A549 (cell line): ENCODE results near the gene GRIP1. TPM values are rescaled to one million over a fixed set of nuclear protein-coding genes. Genes with fewer than 3 reads are reported as not detected.

Experiments used
- ATAC-seq, 2 experiments: fragments of 200-7000 bp in 1 of 2; fragments of >200 bp in 1 of 2; cut with Nextera tagmentation in 1 of 2; cut with Tn5 transposase in 1 of 2; 3 replicates each; pipeline versions ENCODE4 v1.8.0 to v1.9.1; 2018 to 2020; ENCODE audit warnings: mild to moderate bottlenecking in 1 of 2, moderate library complexity in 1 of 2
- CTCF ChIA-PET: fragments of 300-600 bp; sonication (Branson Sonifier 250); formaldehyde crosslinking; extraction: SDS; loops from one replicate; lab custom pipeline; 2021; ENCODE audit warnings: antibody characterized with exemption, inconsistent platforms; lab: Yijun Ruan, JAX
- POLR2A ChIA-PET: fragments of 350-600 bp; formaldehyde crosslinking; extraction: SDS; loops from one replicate; lab custom pipeline; 2021; ENCODE audit warnings: antibody characterized with exemption, inconsistent platforms; lab: Yijun Ruan, JAX
- DNase-seq, 2 experiments: peaks; one replicate each; pipeline versions ENCODE4 v3.0.0 to v3.0.0-alpha.2; 2011 to 2016; ENCODE audit warnings: low read depth in 1 of 2, low spot score in 1 of 2
- FAIRE-seq: peaks from 2 replicates; lab custom pipeline; 2011; peaks lifted over from hg19 to GRCh38; lab: Jason Lieb, UNC
- H3K27ac ChIP-seq, 2 experiments: fragments of >200 bp; sonication (Bioruptor Twin); formaldehyde crosslinking; 3 replicates each; pipeline ENCODE4 v1.5.1; 2016 to 2017
- H3K4me1 ChIP-seq: fragments of >200 bp; sonication (Bioruptor Twin); formaldehyde crosslinking; 3 replicates; pipeline ENCODE4 v1.6.1; 2016
- H3K4me2 ChIP-seq: fragments of >200 bp; sonication (Bioruptor Twin); formaldehyde crosslinking; 3 replicates; pipeline ENCODE4 v1.6.1; 2016
- H3K4me3 ChIP-seq: fragments of >200 bp; sonication (Bioruptor Twin); formaldehyde crosslinking; 3 replicates; pipeline ENCODE4 v1.5.1; 2016
- H3K9me3 ChIP-seq: fragments of >200 bp; sonication (Bioruptor Twin); formaldehyde crosslinking; 3 replicates; pipeline ENCODE4 v1.6.1; 2016
- CBX8 ChIP-seq: fragments of 200-600 bp; sonication (generic); IDR thresholded peaks from 2 replicates; pipeline ENCODE4 v1.6.1; 2016
- CHD2 ChIP-seq: fragments of 150-350 bp; IDR thresholded peaks from 2 replicates; pipeline ENCODE4 v1.6.1; 2014; ENCODE audit warnings: low read length; ENCODE audit not compliant: partially characterized antibody
- CHD4 ChIP-seq: fragments of 200-600 bp; sonication (generic); IDR thresholded peaks from 2 replicates; pipeline ENCODE4 v1.6.1; 2016; ENCODE audit warnings: antibody characterized with exemption, mild to moderate bottlenecking, borderline replicate concordance
- EHMT2 ChIP-seq: fragments of 200-600 bp; sonication (generic); IDR thresholded peaks from 2 replicates; pipeline ENCODE4 v1.6.1; 2016; ENCODE audit warnings: antibody characterized with exemption, low read depth, mild to moderate bottlenecking, moderate library complexity
- FOSL2 ChIP-seq, 2 experiments: fragments of 450-650 bp in 1 of 2; fragments of >200 bp in 1 of 2; sonication (Bioruptor Twin) in 1 of 2; formaldehyde crosslinking; IDR thresholded peaks; 2 replicates each; pipeline versions ENCODE4 v1.5.0 to v1.6.1; 2016 to 2020; ENCODE audit warnings: mild to moderate bottlenecking in 1 of 2, moderate library complexity in 1 of 2
- KDM5A ChIP-seq: fragments of 200-600 bp; sonication (generic); IDR thresholded peaks from 2 replicates; pipeline ENCODE4 v1.6.1; 2016; ENCODE audit warnings: antibody characterized with exemption, mild to moderate bottlenecking
- NFE2L2 ChIP-seq: fragments of 150-350 bp; conservative IDR thresholded peaks from 2 replicates; pipeline ENCODE4 v1.6.1; 2014; ENCODE audit warnings: low read length
- POLR2A ChIP-seq: IDR thresholded peaks from 2 replicates; pipeline ENCODE4 v1.6.1; 2012; ENCODE audit warnings: mild to moderate bottlenecking, low read length
- POLR2AphosphoS2 ChIP-seq: conservative IDR thresholded peaks from 2 replicates; pipeline ENCODE4 v1.6.1; 2012; ENCODE audit warnings: low read length, improper control_type of control experiment, inconsistent platforms
- RAD21 ChIP-seq, 2 experiments: fragments of >200 bp in 1 of 2; sonication (Bioruptor Twin) in 1 of 2; formaldehyde crosslinking in 1 of 2; IDR thresholded peaks in 1 of 2; conservative IDR thresholded peaks in 1 of 2; 2 replicates in 1 of 2; 3 replicates in 1 of 2; pipeline ENCODE4 v1.6.1; 2012 to 2018; ENCODE audit warnings: inconsistent platforms in 1 of 2
- RARB ChIP-seq: fragments of 250-450 bp; sonication (Bioruptor Pico); IDR thresholded peaks from 2 replicates; pipeline ENCODE4 v1.8.0; 2021; ENCODE audit warnings: mild to moderate bottlenecking, moderate library complexity
- RCOR1 ChIP-seq: fragments of 150-350 bp; IDR thresholded peaks from 2 replicates; pipeline ENCODE4 v1.6.1; 2014; ENCODE audit warnings: antibody characterized with exemption, low read length, low read depth
- SMC3 ChIP-seq: fragments of >200 bp; sonication (Bioruptor Twin); formaldehyde crosslinking; IDR thresholded peaks from 3 replicates; pipeline ENCODE4 v1.6.1; 2018; ENCODE audit warnings: inconsistent platforms
- TFCP2L1 ChIP-seq: fragments of 250-450 bp; sonication (Bioruptor Pico); IDR thresholded peaks from 2 replicates; pipeline ENCODE4 v1.5.0; 2021; ENCODE audit warnings: mild to moderate bottlenecking
- TP53 ChIP-seq: fragments of 250-450 bp; sonication (Bioruptor Pico); IDR thresholded peaks from 2 replicates; pipeline ENCODE4 v1.5.0; 2021; ENCODE audit warnings: mild to moderate bottlenecking, moderate library complexity
- ZC3H11A ChIP-seq: fragments of 450-650 bp; IDR thresholded peaks from 2 replicates; pipeline ENCODE4 v1.6.1; 2014; ENCODE audit warnings: antibody characterized with exemption, mild to moderate bottlenecking
- ZFP36 ChIP-seq: fragments of 450-650 bp; IDR thresholded peaks from 2 replicates; pipeline ENCODE4 v1.6.1; 2014; ENCODE audit warnings: borderline replicate concordance; ENCODE audit not compliant: partially characterized antibody
- WGBS: methylation state at CpG from one replicate; pipeline ENCODE4 v1.1.6; 2017; ENCODE audit errors: missing lambda C conversion rate; 5-methylcytosine and 5-hydroxymethylcytosine counted together
- polyA plus RNA-seq, 4 experiments: library from polyadenylated mRNA; depleted of rRNA in 3 of 4; stranded (reverse); fragments of >200 nt; fragmentation: RNase III in 1 of 4; extraction: RNeasy Plus Mini Kit Qiagen cat#74134 plus additional on column Dnase treatment in 1 of 4; gene quantifications; 2 replicates in 3 of 4; 3 replicates in 1 of 4; pipeline ENCODE4 v1.2.3, GENCODE V29; 2011 to 2017
- TF ChIP-seq, protein P1 (sequence below): IDR thresholded peaks from 2 replicates; pipeline ENCODE4 v1.6.1; 2012; ENCODE audit warnings: low read depth, borderline replicate concordance
- TF ChIP-seq, protein P2 (sequence below): fragments of 250-450 bp; sonication (Bioruptor Pico); IDR thresholded peaks from 2 replicates; pipeline ENCODE4 v1.5.0; 2020; ENCODE audit warnings: low read depth, mild to moderate bottlenecking, moderate library complexity
- TF ChIP-seq, protein P3 (sequence below): fragments of 250-450 bp; sonication (Bioruptor Pico); IDR thresholded peaks from 2 replicates; pipeline ENCODE4 v1.5.0; 2021; ENCODE audit warnings: mild to moderate bottlenecking, moderate library complexity, borderline replicate concordance
- TF ChIP-seq, protein P4 (sequence below): IDR thresholded peaks from 2 replicates; pipeline ENCODE4 v1.6.1; 2012
- TF ChIP-seq, protein P5 (sequence below): fragments of 150-350 bp; IDR thresholded peaks from 2 replicates; pipeline ENCODE4 v1.6.1; 2014; ENCODE audit warnings: low read depth, mild to moderate bottlenecking, low read length
- TF ChIP-seq, protein P6 (sequence below): fragments of 200-600 bp; sonication (generic); IDR thresholded peaks from 2 replicates; pipeline ENCODE4 v1.6.1; 2016; ENCODE audit warnings: antibody characterized with exemption, mild to moderate bottlenecking, moderate library complexity

Gene GRIP1
- polyA plus RNA-seq, 2 of the 4 experiments (the other 2 are of a cell fraction), result 4.6 to 5.8 TPM

DNA sequence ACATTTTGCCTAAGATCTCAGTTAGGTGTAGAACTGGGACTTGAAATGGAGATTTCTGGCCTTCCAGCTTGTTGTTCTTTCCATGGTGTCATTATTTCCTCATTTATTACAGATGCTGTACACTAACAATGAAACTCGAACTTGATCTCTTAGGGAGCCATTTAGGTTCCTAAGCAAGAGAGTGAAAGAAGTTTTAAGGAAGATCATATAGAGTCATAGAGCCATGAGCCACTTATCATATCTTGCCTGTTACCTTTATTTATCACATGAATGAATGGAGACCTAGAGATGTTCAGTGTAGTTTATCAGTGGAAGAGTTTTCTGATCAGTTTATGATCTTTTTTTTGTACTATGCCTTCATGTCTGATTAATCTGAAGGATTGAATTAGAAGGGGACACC lies 366.7 kb downstream of the GRIP1 start:
- no peak overlapping the region for H3K4me2 ChIP-seq
- POLR2A ChIA-PET, result interaction anchor here (1.9 kb wide), 1 partner anchor 10 kb away, joined by 10 read pairs; the partner anchor contains the start of gene HELB
- H3K27ac ChIP-seq, result no peak overlapping the region
- no peak for FAIRE-seq
- TF ChIP-seq, protein P1, sequence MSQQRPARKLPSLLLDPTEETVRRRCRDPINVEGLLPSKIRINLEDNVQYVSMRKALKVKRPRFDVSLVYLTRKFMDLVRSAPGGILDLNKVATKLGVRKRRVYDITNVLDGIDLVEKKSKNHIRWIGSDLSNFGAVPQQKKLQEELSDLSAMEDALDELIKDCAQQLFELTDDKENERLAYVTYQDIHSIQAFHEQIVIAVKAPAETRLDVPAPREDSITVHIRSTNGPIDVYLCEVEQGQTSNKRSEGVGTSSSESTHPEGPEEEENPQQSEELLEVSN, result no peak
- TF ChIP-seq, protein P2, sequence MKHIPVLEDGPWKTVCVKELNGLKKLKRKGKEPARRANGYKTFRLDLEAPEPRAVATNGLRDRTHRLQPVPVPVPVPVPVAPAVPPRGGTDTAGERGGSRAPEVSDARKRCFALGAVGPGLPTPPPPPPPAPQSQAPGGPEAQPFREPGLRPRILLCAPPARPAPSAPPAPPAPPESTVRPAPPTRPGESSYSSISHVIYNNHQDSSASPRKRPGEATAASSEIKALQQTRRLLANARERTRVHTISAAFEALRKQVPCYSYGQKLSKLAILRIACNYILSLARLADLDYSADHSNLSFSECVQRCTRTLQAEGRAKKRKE, result no peak
- no peak for TF ChIP-seq TFCP2L1 (CRISPR knock-in tag)
- no peak for TF ChIP-seq CHD2
- TF ChIP-seq KDM5A, result no peak
- TF ChIP-seq, protein P3, sequence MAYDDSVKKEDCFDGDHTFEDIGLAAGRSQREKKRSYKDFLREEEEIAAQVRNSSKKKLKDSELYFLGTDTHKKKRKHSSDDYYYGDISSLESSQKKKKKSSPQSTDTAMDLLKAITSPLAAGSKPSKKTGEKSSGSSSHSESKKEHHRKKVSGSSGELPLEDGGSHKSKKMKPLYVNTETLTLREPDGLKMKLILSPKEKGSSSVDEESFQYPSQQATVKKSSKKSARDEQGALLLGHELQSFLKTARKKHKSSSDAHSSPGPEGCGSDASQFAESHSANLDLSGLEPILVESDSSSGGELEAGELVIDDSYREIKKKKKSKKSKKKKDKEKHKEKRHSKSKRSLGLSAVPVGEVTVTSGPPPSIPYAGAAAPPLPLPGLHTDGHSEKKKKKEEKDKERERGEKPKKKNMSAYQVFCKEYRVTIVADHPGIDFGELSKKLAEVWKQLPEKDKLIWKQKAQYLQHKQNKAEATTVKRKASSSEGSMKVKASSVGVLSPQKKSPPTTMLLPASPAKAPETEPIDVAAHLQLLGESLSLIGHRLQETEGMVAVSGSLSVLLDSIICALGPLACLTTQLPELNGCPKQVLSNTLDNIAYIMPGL (CRISPR knock-in tag), result no peak
- TF ChIP-seq ZC3H11A, result no peak
- TF ChIP-seq, protein P4, sequence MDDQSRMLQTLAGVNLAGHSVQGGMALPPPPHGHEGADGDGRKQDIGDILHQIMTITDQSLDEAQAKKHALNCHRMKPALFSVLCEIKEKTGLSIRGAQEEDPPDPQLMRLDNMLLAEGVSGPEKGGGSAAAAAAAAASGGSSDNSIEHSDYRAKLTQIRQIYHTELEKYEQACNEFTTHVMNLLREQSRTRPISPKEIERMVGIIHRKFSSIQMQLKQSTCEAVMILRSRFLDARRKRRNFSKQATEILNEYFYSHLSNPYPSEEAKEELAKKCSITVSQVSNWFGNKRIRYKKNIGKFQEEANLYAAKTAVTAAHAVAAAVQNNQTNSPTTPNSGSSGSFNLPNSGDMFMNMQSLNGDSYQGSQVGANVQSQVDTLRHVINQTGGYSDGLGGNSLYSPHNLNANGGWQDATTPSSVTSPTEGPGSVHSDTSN, result no peak
- TF ChIP-seq EHMT2, result no peak
- TF ChIP-seq CBX8, result no peak
- no peak for TF ChIP-seq NFE2L2
- TF ChIP-seq ZFP36, result no peak
- H3K4me1 ChIP-seq, result no peaks in the 10 kb centered on the region
- H3K4me3 ChIP-seq, result no peak overlapping the region
- DNase-seq, result no peak
- no peaks in the 10 kb centered on the region for H3K9me3 ChIP-seq
- 32% methylated on average over 1 of the region's 1 CpG for WGBS
- ATAC-seq, result no peak
- CTCF ChIA-PET, result no interaction called here

DNA sequence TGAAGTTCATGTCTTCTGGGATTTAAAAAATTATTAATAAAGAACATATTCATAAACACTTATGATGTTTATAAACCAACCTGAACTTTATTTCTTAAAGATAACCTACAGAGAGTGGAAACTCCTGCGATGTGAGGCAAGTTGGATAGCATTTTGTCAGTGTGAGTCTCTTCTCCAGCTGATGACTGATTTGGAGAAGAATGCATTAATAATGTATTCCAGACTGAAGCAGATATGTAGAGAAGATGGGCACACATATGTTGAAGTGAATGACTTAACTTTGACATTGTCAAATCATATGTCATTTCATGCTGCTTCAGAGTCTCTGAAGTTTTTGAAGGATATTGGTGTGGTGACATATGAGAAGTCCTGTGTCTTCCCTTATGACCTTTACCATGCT lies 369.3 kb downstream of the GRIP1 start:
- ATAC-seq, result no peak
- H3K4me2 ChIP-seq, result no peak overlapping the region
- POLR2A ChIA-PET, result no interaction called here

DNA sequence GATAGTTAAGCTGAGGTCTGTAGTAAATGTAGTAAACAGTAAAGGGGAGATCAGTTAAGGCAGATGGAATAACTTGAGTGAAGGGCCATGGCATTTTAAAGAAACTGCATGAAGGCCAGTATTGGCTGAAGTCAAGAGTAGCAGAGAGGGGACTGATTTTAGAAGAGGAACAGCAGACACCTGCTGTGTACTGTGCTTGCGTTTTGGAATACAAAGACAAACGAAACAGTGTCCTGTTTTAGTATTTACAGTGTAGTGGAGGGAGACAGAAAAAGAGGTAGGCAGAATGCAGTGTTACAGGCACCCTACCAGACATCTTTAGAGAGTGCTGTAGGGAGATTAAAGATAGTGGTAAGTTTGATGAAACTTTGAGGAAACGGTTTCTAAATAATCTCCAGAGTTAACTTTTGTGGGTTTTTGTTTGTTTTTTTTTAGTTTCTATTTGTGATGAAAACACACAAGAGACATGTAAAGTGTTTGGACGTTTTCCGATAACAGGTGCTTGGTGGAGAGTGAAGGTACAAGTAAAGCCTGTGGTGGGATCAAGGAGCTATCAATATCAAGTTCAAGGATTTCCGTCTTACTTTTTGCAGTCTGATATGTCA lies 374.5 kb downstream of the GRIP1 start:
- peaks cover 12% of the 10 kb centered on the region; the same call in 2 of the 3 replicates for H3K4me1 ChIP-seq
- 69% methylated on average over 6 of the region's 6 CpGs for WGBS
- no peak overlapping the region for H3K4me3 ChIP-seq
- POLR2A ChIA-PET, result no interaction called here
- no peak overlapping the region; the same call in 1 of the 3 replicates for H3K4me2 ChIP-seq
- no peaks in the 10 kb centered on the region for H3K9me3 ChIP-seq
- CTCF ChIA-PET, result no interaction called here
- TF ChIP-seq FOSL2 (IDR thresholded peaks at IDR 0.05), result no peak
- no peak for TF ChIP-seq FOSL2 (CRISPR knock-in tag; IDR thresholded peaks at IDR 0.05)
- no peak for TF ChIP-seq RARB
- TF ChIP-seq ZFP36, result no peak
- no peak for TF ChIP-seq POLR2A
- no peak for TF ChIP-seq RAD21 (conservative IDR thresholded peaks at IDR 0.05 in 1 of 2, IDR thresholded peaks at IDR 0.05 in 1 of 2)
- no peak for TF ChIP-seq RCOR1
- TF ChIP-seq POLR2AphosphoS2, result no peak
- no peak for TF ChIP-seq KDM5A
- no peak for TF ChIP-seq CHD4
- TF ChIP-seq, protein P5, sequence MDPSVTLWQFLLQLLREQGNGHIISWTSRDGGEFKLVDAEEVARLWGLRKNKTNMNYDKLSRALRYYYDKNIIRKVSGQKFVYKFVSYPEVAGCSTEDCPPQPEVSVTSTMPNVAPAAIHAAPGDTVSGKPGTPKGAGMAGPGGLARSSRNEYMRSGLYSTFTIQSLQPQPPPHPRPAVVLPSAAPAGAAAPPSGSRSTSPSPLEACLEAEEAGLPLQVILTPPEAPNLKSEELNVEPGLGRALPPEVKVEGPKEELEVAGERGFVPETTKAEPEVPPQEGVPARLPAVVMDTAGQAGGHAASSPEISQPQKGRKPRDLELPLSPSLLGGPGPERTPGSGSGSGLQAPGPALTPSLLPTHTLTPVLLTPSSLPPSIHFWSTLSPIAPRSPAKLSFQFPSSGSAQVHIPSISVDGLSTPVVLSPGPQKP, result no peak
- no peak for TF ChIP-seq TP53 (CRISPR knock-in tag)
- TF ChIP-seq, protein P6, sequence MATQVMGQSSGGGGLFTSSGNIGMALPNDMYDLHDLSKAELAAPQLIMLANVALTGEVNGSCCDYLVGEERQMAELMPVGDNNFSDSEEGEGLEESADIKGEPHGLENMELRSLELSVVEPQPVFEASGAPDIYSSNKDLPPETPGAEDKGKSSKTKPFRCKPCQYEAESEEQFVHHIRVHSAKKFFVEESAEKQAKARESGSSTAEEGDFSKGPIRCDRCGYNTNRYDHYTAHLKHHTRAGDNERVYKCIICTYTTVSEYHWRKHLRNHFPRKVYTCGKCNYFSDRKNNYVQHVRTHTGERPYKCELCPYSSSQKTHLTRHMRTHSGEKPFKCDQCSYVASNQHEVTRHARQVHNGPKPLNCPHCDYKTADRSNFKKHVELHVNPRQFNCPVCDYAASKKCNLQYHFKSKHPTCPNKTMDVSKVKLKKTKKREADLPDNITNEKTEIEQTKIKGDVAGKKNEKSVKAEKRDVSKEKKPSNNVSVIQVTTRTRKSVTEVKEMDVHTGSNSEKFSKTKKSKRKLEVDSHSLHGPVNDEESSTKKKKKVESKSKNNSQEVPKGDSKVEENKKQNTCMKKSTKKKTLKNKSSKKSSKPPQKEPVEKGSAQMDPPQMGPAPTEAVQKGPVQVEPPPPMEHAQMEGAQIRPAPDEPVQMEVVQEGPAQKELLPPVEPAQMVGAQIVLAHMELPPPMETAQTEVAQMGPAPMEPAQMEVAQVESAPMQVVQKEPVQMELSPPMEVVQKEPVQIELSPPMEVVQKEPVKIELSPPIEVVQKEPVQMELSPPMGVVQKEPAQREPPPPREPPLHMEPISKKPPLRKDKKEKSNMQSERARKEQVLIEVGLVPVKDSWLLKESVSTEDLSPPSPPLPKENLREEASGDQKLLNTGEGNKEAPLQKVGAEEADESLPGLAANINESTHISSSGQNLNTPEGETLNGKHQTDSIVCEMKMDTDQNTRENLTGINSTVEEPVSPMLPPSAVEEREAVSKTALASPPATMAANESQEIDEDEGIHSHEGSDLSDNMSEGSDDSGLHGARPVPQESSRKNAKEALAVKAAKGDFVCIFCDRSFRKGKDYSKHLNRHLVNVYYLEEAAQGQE, result no peak
- TF ChIP-seq, all 56 proteins: peak for 0
- FAIRE-seq (no peak), DNase-seq (no peak), ATAC-seq (no peak)
- H3K27ac ChIP-seq, result no peak overlapping the region

More for the DNA sequence above, 369.3 kb downstream of the GRIP1 start:
- no peak for FAIRE-seq
- Histone ChIP-seq H3K4me3 (no peak overlapping the region), H3K9me3 (no peaks in the 10 kb centered on the region)
- no peak for TF ChIP-seq SMC3
- TF ChIP-seq, all 56 proteins: peak for 0
- 90% methylated on average over 1 of the region's 1 CpG for WGBS
- DNase-seq, result no peak
- Histone ChIP-seq H3K4me1 (no peaks in the 10 kb centered on the region), H3K27ac (no peak overlapping the region)
- CTCF ChIA-PET, result no interaction called here
